Testis (tissue), 2 donors: Measurements from ENCODE around the gene ANAPC1.
"Not testable (repeated sequence)": the region's sequence is repeated elsewhere in the genome, so short reads cannot be mapped to it uniquely, and the experiment has no call there.

Experiments used
- CTCF ChIP-seq, 3 experiments: fragments of 450-650 bp in 2 of 3; fragments of 200-600 bp in 1 of 3; sonication (generic) in 1 of 3; IDR thresholded peaks; one replicate each; pipeline ENCODE4 v1.5.1; 2016 to 2019; ENCODE audit warnings: antibody characterized with exemption in 3 of 3, mild to moderate bottlenecking in 2 of 3, moderate library complexity in 1 of 3
- POLR2A ChIP-seq: fragments of 450-650 bp; IDR thresholded peaks from one replicate; pipeline ENCODE4 v1.6.1; 2017; ENCODE audit warnings: antibody characterized with exemption, mild to moderate bottlenecking, moderate library complexity

DNA sequence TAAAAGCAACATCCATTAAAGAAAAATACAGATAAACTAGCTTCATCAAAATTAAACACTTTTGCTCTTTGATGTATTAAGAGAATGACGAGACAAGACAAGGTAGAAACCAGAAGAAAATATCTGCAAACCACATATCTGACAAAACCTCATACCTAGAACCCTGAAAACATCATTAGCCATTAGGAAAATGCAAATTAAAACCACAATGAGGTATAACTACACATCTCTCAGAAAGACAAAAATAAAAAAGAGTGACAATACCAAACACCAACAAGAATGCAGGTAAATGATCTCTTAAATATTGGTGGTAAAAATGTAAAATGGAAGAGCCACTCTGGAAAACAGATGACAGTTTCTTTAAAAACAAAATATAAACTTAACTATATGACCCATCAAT lies 53.5 kb downstream of the ANAPC1 start:
- not testable (repeated sequence) for TF ChIP-seq CTCF (IDR thresholded peaks at IDR 0.05); POLR2A
